BE2C (cell line): Measurements from ENCODE around the gene ADISSP.

Experiments
- DNase-seq: peaks from one replicate; pipeline ENCODE4 v3.0.0-alpha.2; 2020
- H3K27me3 ChIP-seq: fragments of 250-450 bp; sonication (Bioruptor Pico); 2 replicates; pipeline ENCODE4 v1.5.1; 2020; ENCODE audit warnings: mild to moderate bottlenecking
- H3K36me3 ChIP-seq: fragments of 250-450 bp; sonication (Bioruptor Pico); 2 replicates; pipeline ENCODE4 v1.5.1; 2020; ENCODE audit warnings: mild to moderate bottlenecking
- H3K4me1 ChIP-seq: fragments of 250-450 bp; sonication (Bioruptor Pico); 2 replicates; pipeline ENCODE4 v1.5.1; 2020
- H3K4me3 ChIP-seq: 2 replicates; pipeline ENCODE4 v1.5.1; 2011; ENCODE audit warnings: low read depth, low read length
- H3K9me3 ChIP-seq: fragments of 250-450 bp; sonication (Bioruptor Pico); 2 replicates; pipeline ENCODE4 v1.5.1; 2020
- CTCF ChIP-seq: IDR thresholded peaks from 2 replicates; pipeline ENCODE4 v1.5.1; 2012; ENCODE audit warnings: mild to moderate bottlenecking, low read depth, low read length

Gene ADISSP

GRCh38 chr20:3735768-3736167, 31.8 kb downstream of the ADISSP start:
- no peaks in the 10 kb centered on the region for H3K27me3 ChIP-seq
- no peak overlapping the region for H3K4me3 ChIP-seq
- no peaks in the 10 kb centered on the region for H3K36me3 ChIP-seq
- peaks cover 2% of the 10 kb centered on the region; the same call in 1 of the 2 replicates for H3K4me1 ChIP-seq
- H3K9me3 ChIP-seq: no peaks in the 10 kb centered on the region
- no peak for TF ChIP-seq CTCF
- no peak for DNase-seq

- TF ChIP-seq CTCF: no peak
- Histone ChIP-seq H3K36me3 (no peaks in the 10 kb centered on the region), H3K27me3 (no peaks in the 10 kb centered on the region), H3K4me1 (peaks cover 2% of the 10 kb centered on the region; the same call in 1 of the 2 replicates), H3K9me3 (no peaks in the 10 kb centered on the region), H3K4me3 (no peak overlapping the region)
- DNase-seq: no peak
Observed at GRCh38 chr20:3734111-3734843, 33.3 kb downstream of the ADISSP start.

GRCh38 chr20:3733119-3733995, 34.2 kb downstream of the ADISSP start:
- TF ChIP-seq CTCF: no peak
- Histone ChIP-seq H3K4me3 (no peak overlapping the region), H3K9me3 (no peaks in the 10 kb centered on the region), H3K27me3 (no peaks in the 10 kb centered on the region), H3K4me1 (peaks cover 2% of the 10 kb centered on the region; the same call in 1 of the 2 replicates), H3K36me3 (no peaks in the 10 kb centered on the region)
- DNase-seq: no peak

GRCh38 chr20:3732327-3733118, 35.0 kb downstream of the ADISSP start, which contains the start of gene HSPA12B:
TSS of gene HSPA12B (plus strand) at chr20:3732685. CDS start at chr20:3738675, 5,990 bp downstream.
- H3K4me3 ChIP-seq: no peak within 1 kb of the TSS
- H3K36me3 ChIP-seq: no peaks in the 10 kb centered on the region
- no peaks in the 10 kb centered on the region for H3K4me1 ChIP-seq
- H3K9me3 ChIP-seq: no peaks in the 10 kb centered on the region
- DNase-seq: no peak
- no peak for TF ChIP-seq CTCF
- H3K27me3 ChIP-seq: no peaks in the 10 kb centered on the region

- Histone ChIP-seq H3K36me3 (no peaks in the 10 kb centered on the region), H3K4me3 (no peak overlapping the region), H3K4me1 (no peaks in the 10 kb centered on the region), H3K27me3 (no peaks in the 10 kb centered on the region), H3K9me3 (no peaks in the 10 kb centered on the region)
- DNase-seq: no peak
- TF ChIP-seq CTCF: no peak
Observed at GRCh38 chr20:3731944-3732326, 35.6 kb downstream of the ADISSP start.
